ENCODE measurements around the gene SMYD3. TPM values are rescaled to one million over a fixed set of nuclear protein-coding genes. Genes with fewer than 3 reads are reported as not detected.

SMYD3 gene
- total and polyA plus RNA-seq, 2 of the 13 experiments (the other 11 are each of a cell fraction or from before 2014, with no cell fraction given), result 27.7 to 35.8 TPM

GRCh38 chr1:246377625-246378153 is 129.4 kb downstream of the SMYD3 start:
- no TSS peak for BruUV-seq (replicated peaks)
- CTCF ChIA-PET (ENCODE audit: low intra/inter-chr PET ratio, low total read pairs), result no interaction called here

More at GRCh38 chr1:246377625-246378153, 129.4 kb downstream of the SMYD3 start:
- Histone ChIP-seq H2AFZ (ENCODE audit: low read length) (no peak overlapping the region), H3K4me3 (replicated peaks in 1 of 3; ENCODE audit: insufficient read depth in 1 of 3, low read depth in 2 of 3, low read length in 3 of 3) (no peak overlapping the region), H3K36me3 (replicated peaks in 1 of 2; ENCODE audit: control insufficient read depth in 1 of 2, insufficient read depth in 2 of 2, low read length in 2 of 2) (no peaks in the 10 kb centered on the region), H3K79me2 (ENCODE audit: insufficient read depth, low read length) (no peaks in the 10 kb centered on the region), H3K27me3 (ENCODE audit: control insufficient read depth in 1 of 2, insufficient read depth in 2 of 2, low read length in 2 of 2) (no peaks in the 10 kb centered on the region), H3K4me2 (ENCODE audit: low read depth, low read length) (no peak overlapping the region), H3K27ac (ENCODE audit: extremely low read length, insufficient read depth, low read length) (no peak overlapping the region), H3K9ac (ENCODE audit: insufficient read depth, low read depth, low read length) (no peak overlapping the region), H3K9me3 (ENCODE audit: low read length) (no peaks in the 10 kb centered on the region), H3K4me1 (ENCODE audit: insufficient read depth, low read length) (no peaks in the 10 kb centered on the region), H4K20me1 (ENCODE audit: insufficient read depth, low read length) (no peaks in the 10 kb centered on the region)
- POLR2A ChIA-PET, result no interaction called here
- TF ChIP-seq CTCF (CRISPR knock-in tag; IDR thresholded peaks at IDR 0.05), result no peak
- TF ChIP-seq ZNF362 (CRISPR knock-in tag; IDR thresholded peaks at IDR 0.05; ENCODE audit: borderline replicate concordance), result no peak
- no peak for TF ChIP-seq SOX5 (CRISPR knock-in tag; IDR thresholded peaks at IDR 0.05; ENCODE audit: borderline replicate concordance)
- TF ChIP-seq MAFK (conservative IDR thresholded peaks at IDR 0.05 in 1 of 2, IDR thresholded peaks at IDR 0.05 in 1 of 2; ENCODE audit: low read length in 2 of 2), result peak; percentile 77 to 83
- peak; percentile 77 for TF ChIP-seq MAFF (IDR thresholded peaks at IDR 0.05; ENCODE audit: low read depth, low read length)
- no peak for TF ChIP-seq GLI4 (CRISPR knock-in tag; IDR thresholded peaks at IDR 0.05; ENCODE audit: borderline replicate concordance)
- TF ChIP-seq HDAC1 (CRISPR knock-in tag; IDR thresholded peaks at IDR 0.05), result no peak
- FAIRE-seq, result no peak
- no peak for DNase-seq (ENCODE audit: low spot score)
- intact Hi-C loops (cut with micrococcal nuclease; ENCODE audit: unreplicated experiment) (no loop called here), in situ Hi-C loops (cut with HindIII; ENCODE audit: extremely low pct_ligation_motif_present, low pct_unique_long_range_greater_than_20kb) (no loop called here)
- 93% methylated on average over 5 of the region's 5 CpGs for WGBS (ENCODE audit: low lambda C conversion rate)
- ATAC-seq, result no peak
